ENCODE results near the gene PALM. TPM values are rescaled to one million over a fixed set of nuclear protein-coding genes. Genes with fewer than 3 reads are reported as not detected.

PALM gene
- total and polyA plus RNA-seq, 4 donors = 0.92 to 5.1 (median 4.3) TPM

GRCh38 chr19:756821-757688 lies 48.3 kb downstream of the PALM start:
- Histone ChIP-seq H3K9ac (ENCODE audit: low read depth in 1 of 2, low read length in 2 of 2) (no peak overlapping the region), H3K27ac (ENCODE audit: low read depth in 1 of 2, low read length in 2 of 2) (no peak overlapping the region), H3K27me3 (ENCODE audit: control insufficient read depth in 4 of 4, insufficient read depth in 4 of 4, low read length in 3 of 4) (no peaks in the 10 kb centered on the region), H3K9me3 (ENCODE audit: control insufficient read depth in 4 of 4, low read length in 3 of 4) (peaks cover 0 to 5% (median 1%) of the 10 kb centered on the region in 4 donors), H3K4me3 (ENCODE audit: low read depth in 1 of 3, low read length in 3 of 3) (no peak overlapping the region), H3K4me1 (ENCODE audit: control insufficient read depth in 4 of 4, insufficient read depth in 4 of 4, low read length in 3 of 4) (no peaks in the 10 kb centered on the region), H3K36me3 (ENCODE audit: control insufficient read depth in 4 of 4, insufficient read depth in 3 of 4, low read depth in 1 of 4, low read length in 3 of 4) (no peaks in the 10 kb centered on the region)
- DNase-seq (ENCODE audit: low spot score) = no peak
- TF ChIP-seq JUND (IDR thresholded peaks at IDR 0.05) (no peak), ZBTB33 (IDR thresholded peaks at IDR 0.05) (no peak), SP1 (IDR thresholded peaks at IDR 0.05) (no peak), RXRA (IDR thresholded peaks at IDR 0.05) (no peak), HNF4A (conservative IDR thresholded peaks at IDR 0.05) (no peak), YY1 (IDR thresholded peaks at IDR 0.05) (no peak), FOXA2 (IDR thresholded peaks at IDR 0.05) (no peak), RAD21 (IDR thresholded peaks at IDR 0.05) (no peak), TAF1 (conservative IDR thresholded peaks at IDR 0.05) (no peak), NR2F2 (IDR thresholded peaks at IDR 0.05) (no peak), REST (IDR thresholded peaks at IDR 0.05) (no peak), CTCF (IDR thresholded peaks at IDR 0.05; ENCODE audit: low read depth, low read length, missing input control) (no peak), EGR1 (IDR thresholded peaks at IDR 0.05; ENCODE audit: low read depth in 2 of 2) (no peak), GABPA (IDR thresholded peaks at IDR 0.05 in 1 of 2, conservative IDR thresholded peaks at IDR 0.05 in 1 of 2) (no peak), FOXA1 (IDR thresholded peaks at IDR 0.05) (no peak), HNF4G (IDR thresholded peaks at IDR 0.05) (no peak)
- TF ChIP-seq, protein P1, sequence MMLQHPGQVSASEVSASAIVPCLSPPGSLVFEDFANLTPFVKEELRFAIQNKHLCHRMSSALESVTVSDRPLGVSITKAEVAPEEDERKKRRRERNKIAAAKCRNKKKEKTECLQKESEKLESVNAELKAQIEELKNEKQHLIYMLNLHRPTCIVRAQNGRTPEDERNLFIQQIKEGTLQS (IDR thresholded peaks at IDR 0.05) = no peak
- TF ChIP-seq, protein P2, sequence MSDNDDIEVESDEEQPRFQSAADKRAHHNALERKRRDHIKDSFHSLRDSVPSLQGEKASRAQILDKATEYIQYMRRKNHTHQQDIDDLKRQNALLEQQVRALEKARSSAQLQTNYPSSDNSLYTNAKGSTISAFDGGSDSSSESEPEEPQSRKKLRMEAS (IDR thresholded peaks at IDR 0.05) = no peak
- 90% methylated on average over 36 of the region's 36 CpGs for WGBS
